Measurements from ENCODE around the gene PANK2. TPM values are rescaled to one million over a fixed set of nuclear protein-coding genes. Genes with fewer than 3 reads are reported as not detected.
"Not testable (repeated sequence)": the region's sequence is repeated elsewhere in the genome, so short reads cannot be mapped to it uniquely, and the experiment has no call there.

The PANK2 gene
- total RNA-seq, 1 experiment from 2014 or later: 41.6 TPM

- no peak overlapping the region for H2AFZ ChIP-seq (ENCODE audit: low read depth, low read length, poor library complexity, severe bottlenecking)
- CTCF ChIA-PET: no interaction called here
- TF ChIP-seq TCF7L2 (IDR thresholded peaks at IDR 0.05; ENCODE audit: borderline replicate concordance, extremely low read depth, insufficient read depth, insufficient read length) (no peak), EZH2phosphoT487 (IDR thresholded peaks at IDR 0.05; ENCODE audit: borderline replicate concordance) (no peak), ELF1 (IDR thresholded peaks at IDR 0.05; ENCODE audit: borderline replicate concordance, low read depth) (no peak), REST (IDR thresholded peaks at IDR 0.05; ENCODE audit: low read depth) (no peak), CTCF (IDR thresholded peaks at IDR 0.05 in 2 of 3, conservative IDR thresholded peaks at IDR 0.05 in 1 of 3; ENCODE audit: borderline replicate concordance in 1 of 3, insufficient read depth in 1 of 3, low read depth in 2 of 3, low read length in 2 of 3) (no peak), ZNF274 (IDR thresholded peaks at IDR 0.05; ENCODE audit: low read depth, low read length) (no peak), SIN3A (IDR thresholded peaks at IDR 0.05; ENCODE audit: low read depth) (no peak), MAX (IDR thresholded peaks at IDR 0.05) (no peak), RAD21 (IDR thresholded peaks at IDR 0.05; ENCODE audit: low read depth) (no peak), CEBPB (IDR thresholded peaks at IDR 0.05; ENCODE audit: low read depth) (no peak), SP1 (IDR thresholded peaks at IDR 0.05; ENCODE audit: low read depth) (no peak), ZFX (IDR thresholded peaks at IDR 0.05) (no peak), ATF3 (IDR thresholded peaks at IDR 0.05) (no peak)
- intact Hi-C loops (cut with micrococcal nuclease): no loop called here
- no TSS peak for BruUV-seq (replicated peaks)
- H4K20me1 ChIP-seq (ENCODE audit: insufficient read depth): no peaks in the 10 kb centered on the region
- RAD21 ChIA-PET (ENCODE audit: low non-redundant PET in 1 of 2, low total read pairs in 2 of 2, uncharacterized antibody in 2 of 2, unreplicated experiment in 2 of 2): no interaction called here
- H3K4me2 ChIP-seq (ENCODE audit: low read length): no peak overlapping the region
- ATAC-seq (no peak), DNase-seq (ENCODE audit: low read depth, low spot score) (no peak)
- no peaks in the 10 kb centered on the region; a peak in 1 of 4 replicates for H3K36me3 ChIP-seq (ENCODE audit: control insufficient read depth in 1 of 2, insufficient read depth in 2 of 2, low read length in 2 of 2)
- H3K79me2 ChIP-seq (ENCODE audit: insufficient read depth, low read length): no peaks in the 10 kb centered on the region
- no peak overlapping the region for H3K9ac ChIP-seq (ENCODE audit: low read length)
- no peaks in the 10 kb centered on the region for H3K4me1 ChIP-seq (ENCODE audit: control insufficient read depth in 1 of 2, insufficient read depth in 2 of 2, low read length in 2 of 2)
- H3K4me3 ChIP-seq (replicated peaks in 1 of 2; ENCODE audit: low read depth in 1 of 2, low read length in 2 of 2): no peak overlapping the region
- H3K27me3 ChIP-seq (ENCODE audit: insufficient read depth, low read length): no peaks in the 10 kb centered on the region
- POLR2A ChIA-PET: no interaction called here
- H3K9me2 ChIP-seq (ENCODE audit: insufficient read depth): no peaks in the 10 kb centered on the region
- H3K27ac ChIP-seq (ENCODE audit: low read depth, low read length): no peak overlapping the region
- H3K9me3 ChIP-seq (ENCODE audit: control insufficient read depth in 1 of 2, insufficient read depth in 1 of 2, low read depth in 1 of 2, low read length in 2 of 2): no peaks in the 10 kb centered on the region
Measured at GRCh38 chr20:3940905-3941304, 51.7 kb downstream of the PANK2 start.

GRCh38 chr20:3946666-3947065, 57.5 kb downstream of the PANK2 start:
- H3K9me3 ChIP-seq (ENCODE audit: control insufficient read depth in 1 of 2, insufficient read depth in 1 of 2, low read depth in 1 of 2, low read length in 2 of 2); H3K4me3 ChIP-seq (replicated peaks in 1 of 2; ENCODE audit: low read depth in 1 of 2, low read length in 2 of 2); H3K36me3 ChIP-seq (ENCODE audit: control insufficient read depth in 1 of 2, insufficient read depth in 2 of 2, low read length in 2 of 2); H3K9ac ChIP-seq (ENCODE audit: low read length); intact Hi-C loops (cut with micrococcal nuclease); POLR2A ChIA-PET; ATAC-seq; H3K27ac ChIP-seq (ENCODE audit: low read depth, low read length); CTCF ChIA-PET; BruUV-seq (replicated peaks); H3K4me2 ChIP-seq (ENCODE audit: low read length); H3K4me1 ChIP-seq (ENCODE audit: control insufficient read depth in 1 of 2, insufficient read depth in 2 of 2, low read length in 2 of 2); H3K79me2 ChIP-seq (ENCODE audit: insufficient read depth, low read length); H3K9me2 ChIP-seq (ENCODE audit: insufficient read depth); RAD21 ChIA-PET (ENCODE audit: low non-redundant PET in 1 of 2, low total read pairs in 2 of 2, uncharacterized antibody in 2 of 2, unreplicated experiment in 2 of 2); DNase-seq (ENCODE audit: low read depth, low spot score); H4K20me1 ChIP-seq (ENCODE audit: insufficient read depth); H2AFZ ChIP-seq (ENCODE audit: low read depth, low read length, poor library complexity, severe bottlenecking); H3K27me3 ChIP-seq (ENCODE audit: insufficient read depth, low read length): not testable (repeated sequence)
